ENCODE measurements around the gene AP2M1.

The AP2M1 gene

DNA sequence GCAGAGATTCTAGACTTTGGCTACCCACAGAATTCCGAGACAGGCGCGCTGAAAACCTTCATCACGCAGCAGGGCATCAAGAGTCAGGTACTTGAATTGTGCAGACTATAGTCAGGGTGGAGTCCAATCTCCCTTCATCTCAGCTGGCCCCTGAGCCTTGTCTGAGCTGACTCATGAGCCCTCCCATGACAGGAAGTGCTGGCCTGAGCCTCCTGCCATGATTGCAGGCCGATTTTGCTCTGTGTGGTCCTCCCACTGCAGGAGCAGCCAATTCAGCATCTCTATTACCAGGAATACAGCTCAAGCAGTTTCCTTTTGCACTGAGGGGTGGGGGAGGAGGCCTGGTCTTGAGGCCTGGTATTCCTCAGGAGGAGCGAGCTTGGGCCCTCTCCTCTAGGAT lies 5.5 kb downstream of the AP2M1 start:
- no peak for DNase-seq (ENCODE audit: low spot score)

DNA sequence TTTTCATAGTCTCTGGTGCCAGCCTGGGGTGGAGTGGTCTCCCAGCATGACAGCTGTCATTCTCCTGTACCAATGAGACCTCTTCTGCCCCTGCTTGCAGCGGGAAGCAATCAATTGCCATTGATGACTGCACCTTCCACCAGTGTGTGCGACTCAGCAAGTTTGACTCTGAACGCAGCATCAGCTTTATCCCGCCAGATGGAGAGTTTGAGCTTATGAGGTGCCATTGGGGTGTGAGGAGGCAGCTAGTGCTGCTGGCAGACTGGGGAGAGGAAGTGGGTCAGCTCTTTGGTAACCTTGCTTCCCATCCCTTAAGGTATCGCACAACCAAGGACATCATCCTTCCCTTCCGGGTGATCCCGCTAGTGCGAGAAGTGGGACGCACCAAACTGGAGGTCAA lies 6.9 kb downstream of the AP2M1 start:
- DNase-seq (ENCODE audit: low spot score): no peak

DNA sequence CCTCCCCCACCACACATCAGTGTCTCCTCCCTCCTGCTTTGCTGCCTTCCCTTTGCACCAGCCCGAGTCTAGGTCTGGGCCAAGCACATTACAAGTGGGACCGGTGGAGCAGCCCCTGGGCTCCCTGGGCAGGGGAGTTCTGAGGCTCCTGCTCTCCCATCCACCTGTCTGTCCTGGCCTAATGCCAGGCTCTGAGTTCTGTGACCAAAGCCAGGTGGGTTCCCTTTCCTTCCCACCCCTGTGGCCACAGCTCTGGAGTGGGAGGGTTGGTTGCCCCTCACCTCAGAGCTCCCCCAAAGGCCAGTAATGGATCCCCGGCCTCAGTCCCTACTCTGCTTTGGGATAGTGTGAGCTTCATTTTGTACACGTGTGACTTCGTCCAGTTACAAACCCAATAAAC lies 9.0 kb downstream of the AP2M1 start:
- no peak for DNase-seq (ENCODE audit: low spot score)

DNA sequence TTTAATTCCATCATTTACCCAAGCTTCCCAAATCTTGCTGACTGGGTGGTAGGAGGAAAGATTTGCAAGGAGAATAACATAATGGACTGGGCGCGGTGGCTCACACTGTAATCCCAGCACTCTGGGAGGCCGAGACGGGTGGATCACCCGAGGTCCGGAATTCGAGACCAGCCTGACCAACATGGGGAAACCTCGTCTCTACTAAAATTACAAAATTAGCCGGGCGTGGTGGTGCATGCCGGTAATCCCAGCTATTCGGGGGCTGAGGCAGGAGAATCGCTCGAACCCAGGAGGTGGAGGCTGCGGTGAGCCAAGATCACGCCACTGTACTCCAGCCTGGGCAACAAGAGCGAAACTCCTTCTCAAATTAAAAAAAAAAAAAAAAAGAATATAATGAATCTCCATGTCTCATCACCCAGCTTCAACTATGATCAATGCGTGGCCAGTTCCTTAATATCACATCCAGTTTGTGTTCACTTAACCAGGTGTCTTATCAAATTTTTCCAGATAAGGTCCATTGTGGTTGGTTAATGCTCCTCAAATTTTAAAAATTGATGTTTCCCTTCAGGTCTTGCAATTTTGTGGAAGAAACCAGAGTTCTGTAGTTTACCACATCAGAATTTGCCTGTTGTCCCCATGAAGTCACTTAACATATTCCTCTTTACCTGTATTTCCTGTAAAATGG lies 10.0 kb downstream of the AP2M1 start:
- no peak for DNase-seq (ENCODE audit: low spot score)

DNA sequence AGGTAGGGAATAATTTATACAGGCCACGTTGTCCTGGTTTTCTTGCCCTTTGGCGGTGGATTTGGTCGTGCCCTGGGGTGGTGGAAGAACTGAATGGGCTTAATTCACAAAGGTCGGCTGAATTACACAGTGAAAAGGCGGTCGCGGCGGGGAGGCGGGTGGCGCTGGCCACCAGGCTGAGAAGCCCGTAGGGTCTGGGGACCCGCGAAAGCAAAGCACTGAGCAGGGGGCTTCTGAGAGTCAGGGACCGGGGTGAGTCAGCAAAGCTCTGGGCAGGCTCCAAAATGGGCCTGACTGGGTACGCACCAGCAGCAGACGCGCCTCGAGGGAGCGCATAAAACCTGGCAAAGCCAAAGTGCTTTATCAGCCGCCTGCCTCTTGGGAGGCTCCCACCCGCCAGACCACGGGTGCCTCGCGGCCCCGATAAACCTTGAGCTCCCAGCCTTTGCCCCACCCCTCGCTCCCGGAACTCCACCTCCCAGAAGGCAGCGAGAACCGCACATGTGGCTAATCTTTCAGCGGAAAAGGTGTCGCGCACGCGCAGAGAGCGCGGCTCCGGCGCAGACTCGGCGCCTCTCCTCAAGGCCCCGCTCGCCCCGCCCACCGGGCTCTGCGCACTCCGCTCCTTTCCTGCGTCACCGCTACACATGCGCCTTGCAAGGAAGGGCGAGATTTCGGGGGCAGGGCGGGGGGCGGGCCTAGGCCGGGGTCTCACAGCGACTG lies 11.0 kb downstream of the AP2M1 start:
- DNase-seq (ENCODE audit: low spot score): peak; percentile 98

DNA sequence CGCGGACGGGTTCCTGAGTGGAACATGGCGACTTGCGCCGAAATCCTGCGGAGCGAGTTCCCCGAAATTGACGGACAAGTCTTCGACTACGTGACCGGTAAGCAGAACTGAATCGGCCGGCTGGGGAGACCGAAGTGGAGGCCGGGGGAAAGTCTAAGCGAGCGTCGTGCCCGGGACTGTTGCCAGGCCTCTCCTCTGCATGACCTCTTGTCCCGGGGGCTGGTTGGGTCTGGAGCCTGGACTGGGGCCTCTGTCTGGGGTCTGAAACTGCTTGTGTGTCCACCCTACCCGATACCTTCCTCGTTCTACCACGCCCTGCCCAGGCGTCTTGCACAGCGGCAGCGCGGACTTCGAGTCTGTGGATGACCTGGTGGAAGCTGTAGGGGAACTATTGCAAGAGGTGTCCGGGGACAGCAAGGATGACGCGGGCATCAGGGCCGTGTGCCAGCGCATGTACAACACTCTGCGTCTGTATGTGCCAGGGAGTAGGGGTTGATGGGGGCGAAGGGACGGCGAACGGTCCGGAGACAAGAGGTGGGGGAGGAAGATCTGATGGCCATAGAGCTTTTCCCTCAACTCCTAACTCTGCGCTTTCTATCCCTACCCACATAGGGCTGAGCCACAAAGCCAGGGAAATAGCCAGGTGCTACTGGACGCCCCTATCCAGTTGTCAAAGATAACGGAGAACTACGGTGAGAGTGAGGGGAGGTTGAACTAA lies 11.7 kb downstream of the AP2M1 start, which contains the start of gene ABCF3:
TSS of gene ABCF3 (plus strand) at position 16 of the 718 bp plus-strand sequence. CDS start at position 25, 9 bp downstream.
- no peak for DNase-seq (ENCODE audit: low spot score)

DNA sequence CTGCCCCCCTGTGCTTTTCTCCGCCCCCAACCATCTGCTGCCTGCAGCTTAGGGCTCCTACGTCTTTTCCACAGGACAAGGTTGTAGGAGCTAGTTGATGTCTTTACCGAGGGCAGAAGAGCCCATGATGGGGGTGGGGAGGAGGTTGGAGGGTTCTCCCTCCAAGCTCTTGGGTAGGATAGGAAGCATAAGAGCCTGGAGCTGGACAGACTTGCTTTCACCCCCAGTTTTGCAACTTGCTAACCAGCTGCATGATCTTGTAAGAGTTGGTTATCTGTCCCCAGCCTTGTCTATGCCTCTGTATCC lies 12.2 kb downstream of the AP2M1 start:
- DNase-seq (ENCODE audit: low spot score): no peak

DNA sequence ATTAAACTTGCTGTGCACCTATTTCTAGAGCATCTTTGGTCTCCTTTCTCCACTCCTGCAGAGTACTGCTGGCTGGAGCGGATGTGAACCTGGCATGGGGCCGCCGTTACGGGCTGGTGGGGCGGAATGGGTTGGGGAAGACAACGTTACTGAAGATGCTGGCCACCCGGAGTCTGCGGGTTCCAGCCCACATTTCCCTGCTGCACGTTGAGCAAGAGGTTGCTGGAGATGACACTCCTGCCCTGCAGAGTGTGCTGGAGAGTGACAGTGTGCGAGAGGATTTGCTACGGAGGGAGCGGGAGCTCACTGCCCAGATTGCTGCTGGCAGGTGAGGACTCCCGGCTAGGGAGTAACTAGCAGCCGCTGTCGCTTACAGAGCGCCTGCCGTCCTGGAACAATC lies 13.4 kb downstream of the AP2M1 start:
- no peak for DNase-seq (ENCODE audit: low spot score)

DNA sequence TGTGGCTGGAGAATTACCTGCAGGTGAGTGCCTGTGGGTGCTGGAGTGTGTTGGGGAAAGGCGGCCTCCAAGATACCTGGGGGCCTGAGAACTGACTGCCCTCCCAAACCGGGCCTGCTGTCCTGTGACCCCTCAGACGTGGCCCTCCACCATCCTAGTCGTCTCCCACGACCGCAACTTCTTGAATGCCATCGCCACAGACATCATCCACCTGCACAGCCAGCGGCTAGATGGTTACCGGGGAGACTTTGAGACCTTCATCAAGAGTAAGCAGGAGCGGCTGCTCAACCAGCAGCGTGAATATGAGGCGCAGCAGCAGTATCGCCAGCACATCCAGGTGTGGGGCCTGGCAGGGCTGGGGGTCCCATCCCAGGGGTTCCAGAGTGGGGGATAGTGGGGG lies 14.8 kb downstream of the AP2M1 start:
- DNase-seq (ENCODE audit: low spot score): no peak

DNA sequence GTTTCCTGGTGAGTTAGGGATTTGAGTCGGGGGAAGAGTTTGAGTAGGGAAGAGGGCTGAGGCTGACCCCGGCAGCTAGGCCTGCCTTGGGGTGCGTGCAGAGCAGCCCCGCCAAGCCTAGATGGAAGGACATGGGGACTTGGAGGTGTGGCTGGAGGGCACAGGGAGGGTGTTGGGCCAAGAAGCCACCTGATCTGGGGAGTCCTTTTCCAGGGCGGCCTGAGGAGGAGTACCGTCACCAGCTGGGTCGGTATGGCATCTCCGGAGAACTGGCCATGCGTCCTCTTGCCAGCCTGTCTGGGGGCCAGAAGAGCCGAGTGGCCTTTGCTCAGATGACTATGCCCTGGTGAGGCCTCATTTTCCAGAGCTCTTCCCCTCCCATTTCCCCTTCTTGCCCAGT lies 18.2 kb downstream of the AP2M1 start:
- DNase-seq (ENCODE audit: low spot score): no peak

DNA sequence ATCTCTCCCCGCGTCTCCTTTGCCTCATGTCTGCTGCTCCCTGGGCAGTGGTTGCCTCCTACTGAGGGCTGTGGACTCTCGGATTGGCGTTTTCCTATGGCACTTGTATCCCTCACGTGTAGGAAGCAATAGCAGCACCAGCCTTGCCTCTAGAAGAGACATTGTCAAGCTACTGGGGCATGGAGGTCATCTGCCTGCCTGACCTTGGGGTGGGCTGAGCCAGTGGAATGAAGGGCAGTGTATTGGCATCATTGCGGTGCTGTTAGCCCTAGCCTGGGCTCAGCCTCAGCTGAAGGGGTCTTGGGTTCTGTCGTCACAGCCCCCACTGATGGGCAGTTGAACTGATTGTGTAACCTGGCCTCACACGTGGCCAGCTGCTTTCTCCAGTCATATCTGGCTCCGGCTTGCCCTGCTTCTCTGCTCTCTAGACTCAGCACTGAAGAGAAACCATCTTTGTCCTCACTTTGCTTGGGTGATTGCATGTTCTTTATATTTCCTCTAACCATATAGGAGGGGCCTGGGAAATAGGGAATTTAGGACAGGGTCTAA lies 19.4 kb downstream of the AP2M1 start:
- no peak for DNase-seq (ENCODE audit: low spot score)

DNA sequence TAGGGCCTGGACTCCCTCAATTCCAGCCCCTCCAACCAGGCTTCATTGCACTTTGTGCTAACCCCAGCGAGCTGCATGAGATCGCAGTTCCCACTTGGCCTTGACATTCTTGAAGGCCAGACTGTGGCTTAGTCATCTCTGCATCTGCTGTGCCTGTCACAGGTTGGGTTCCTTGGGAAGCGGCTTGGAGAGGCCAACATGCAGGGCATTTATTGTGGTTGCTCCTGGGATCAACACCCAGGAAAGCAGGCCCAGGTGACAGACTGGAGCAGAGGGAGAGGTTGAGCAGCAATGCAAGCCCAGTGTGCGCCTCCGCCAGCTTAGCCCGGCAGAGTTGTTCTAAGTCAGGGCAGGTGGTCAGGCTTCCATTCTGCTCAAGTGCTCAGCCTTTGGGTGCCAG lies 21.9 kb downstream of the AP2M1 start:
- no peak for DNase-seq (ENCODE audit: low spot score)

DNA sequence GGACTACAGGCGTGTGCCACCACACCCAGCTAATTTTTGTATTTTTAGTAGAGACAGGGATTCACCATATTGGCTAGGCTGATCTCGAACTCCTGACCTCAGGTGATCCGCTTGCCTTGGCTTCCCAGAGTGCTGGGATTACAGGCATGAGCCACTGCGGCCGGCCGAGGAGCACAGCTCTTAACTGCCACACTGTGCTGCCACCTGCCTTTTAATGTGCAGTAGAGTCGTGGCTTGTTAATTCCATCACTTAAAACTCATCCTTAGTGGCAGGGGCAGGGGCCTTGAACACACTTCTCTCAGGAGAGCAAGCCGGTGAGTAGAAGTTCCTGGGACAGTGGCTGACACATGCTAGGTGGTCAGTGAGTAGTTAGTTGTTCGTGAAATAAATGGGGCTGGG lies 23.9 kb downstream of the AP2M1 start:
- no peak for DNase-seq (ENCODE audit: low spot score)

DNA sequence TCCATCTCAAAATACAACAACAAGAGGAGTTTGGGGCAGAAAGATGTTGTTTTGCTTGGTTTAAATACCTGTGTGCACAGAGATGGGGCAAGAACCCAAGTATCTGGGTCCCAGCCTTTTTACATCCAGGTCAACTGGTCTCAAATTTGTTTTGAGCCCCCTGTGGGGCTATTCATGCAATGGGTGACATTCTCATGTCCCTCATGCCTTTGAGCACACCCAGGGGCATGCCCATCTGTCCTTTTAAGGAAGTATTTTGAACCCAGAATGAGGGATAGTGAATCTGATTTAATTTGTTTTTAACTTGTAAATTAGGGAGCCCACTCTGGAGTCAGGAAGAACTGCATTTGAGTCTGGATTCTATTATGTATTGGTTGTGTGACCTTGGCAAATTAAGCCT lies 26.2 kb downstream of the AP2M1 start:
- DNase-seq (ENCODE audit: low spot score): no peak

DNA sequence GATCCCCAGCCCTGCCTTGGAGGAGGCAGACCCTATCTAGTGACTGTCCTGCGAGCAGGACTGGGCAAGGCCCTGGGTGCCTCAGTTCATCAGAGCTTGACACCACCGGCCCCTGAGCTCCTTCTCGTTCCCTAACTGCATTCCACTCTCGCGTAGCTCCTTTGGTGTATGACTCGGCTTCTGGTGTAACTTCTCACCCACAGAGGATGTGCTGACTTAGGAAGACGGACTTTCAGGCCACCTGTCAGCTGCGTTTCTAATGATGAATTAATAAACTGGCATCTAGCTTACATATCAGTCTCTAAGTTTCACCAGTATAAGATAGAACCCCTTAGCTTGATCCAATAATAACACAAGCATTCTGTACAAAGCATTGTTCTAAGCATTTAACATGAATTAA lies 28.9 kb downstream of the AP2M1 start:
- no peak for DNase-seq (ENCODE audit: low spot score)

DNA sequence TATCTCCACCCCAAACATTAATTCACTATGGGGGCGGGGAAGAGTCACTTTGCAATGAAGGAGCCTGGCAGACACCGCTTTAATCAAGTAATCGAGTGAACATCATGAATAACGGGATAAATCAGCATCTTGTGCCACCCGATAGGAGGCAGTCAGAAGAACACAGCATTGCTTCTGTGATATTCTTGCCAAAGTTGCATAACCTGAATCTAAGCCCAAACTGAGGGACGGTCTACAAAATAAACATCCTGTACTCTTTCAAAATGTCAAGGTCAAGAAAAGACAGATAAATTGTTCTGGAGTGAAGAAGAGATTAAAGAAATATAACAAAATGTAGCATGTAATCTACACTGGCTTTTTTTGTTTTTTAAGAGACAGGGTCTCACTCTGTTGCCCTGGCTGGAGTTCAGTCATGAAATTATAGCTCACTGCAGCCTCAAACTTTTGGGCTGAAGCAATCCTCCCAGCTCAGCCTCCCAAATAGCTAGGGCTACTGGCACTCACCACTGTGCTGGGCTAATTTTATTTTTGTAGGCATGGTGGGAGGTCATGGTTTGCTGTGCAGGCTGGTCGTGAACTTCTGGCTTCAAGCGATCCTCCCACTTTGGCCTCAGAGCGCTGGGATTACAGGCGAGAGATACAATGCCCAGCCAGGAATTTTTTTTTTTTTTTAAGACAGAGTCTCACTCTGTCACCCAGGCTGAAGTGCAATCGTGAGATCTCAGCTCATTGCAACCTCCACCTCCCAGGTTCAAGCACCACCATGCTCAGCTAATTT lies 34.7 kb downstream of the AP2M1 start:
- DNase-seq (ENCODE audit: low spot score): no peak

DNA sequence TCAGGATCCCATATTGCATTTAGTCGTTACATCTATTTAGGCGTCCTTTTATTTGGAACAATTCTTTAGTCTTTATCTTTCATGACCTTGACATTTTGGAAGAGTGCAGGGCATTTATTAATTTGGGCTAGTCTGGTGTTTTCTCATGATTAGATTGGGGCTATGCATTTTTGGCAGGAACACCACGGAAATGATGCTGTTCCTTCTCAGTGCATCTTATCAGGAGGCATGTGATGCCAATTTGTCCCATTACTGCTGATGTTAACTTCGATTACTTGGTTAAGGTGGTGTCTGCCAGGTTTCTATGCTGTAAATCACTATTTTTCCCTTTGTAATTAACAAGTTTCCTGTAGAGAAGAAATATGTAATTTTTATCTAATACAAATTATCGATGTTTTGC lies 36.6 kb downstream of the AP2M1 start:
- no peak for DNase-seq (ENCODE audit: low spot score)

DNA sequence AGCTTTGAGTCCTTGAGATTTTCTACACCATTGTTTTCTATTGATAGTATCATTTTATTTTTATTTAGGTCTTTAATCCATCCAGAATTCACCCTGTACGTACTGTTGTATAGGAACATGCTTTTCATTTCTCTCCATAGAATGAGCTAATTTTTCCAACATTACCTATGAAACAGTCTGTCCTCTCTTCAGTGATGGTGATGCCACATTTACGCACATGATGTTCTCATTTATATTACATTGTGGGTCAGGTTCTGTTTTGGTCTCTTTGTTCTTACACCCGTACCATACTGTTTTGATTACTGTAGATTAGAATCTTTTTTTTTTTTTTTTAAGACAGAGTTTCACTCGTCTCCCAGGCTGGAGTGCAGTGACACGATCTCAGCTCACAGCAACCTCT lies 37.1 kb downstream of the AP2M1 start:
- DNase-seq (ENCODE audit: low spot score): no peak

DNA sequence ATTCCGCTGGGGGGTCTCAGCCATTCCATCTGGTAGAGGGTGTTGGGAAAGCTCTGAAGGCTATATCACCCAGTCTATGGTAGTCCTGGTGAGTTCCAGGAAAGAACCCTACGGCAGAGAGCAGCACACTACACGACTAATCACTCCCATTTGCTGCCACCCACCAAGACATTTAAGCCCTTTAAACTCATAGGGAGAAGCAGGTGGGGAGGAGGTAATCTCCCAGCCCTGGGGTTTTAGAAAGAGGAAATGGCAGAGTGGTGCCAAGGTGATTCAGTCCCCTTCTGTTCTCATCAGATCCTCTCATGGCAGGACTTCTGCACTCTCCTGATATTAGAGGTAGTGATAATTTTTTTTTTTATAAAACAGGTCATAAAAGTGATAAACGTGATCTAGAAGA lies 44.2 kb downstream of the AP2M1 start:
- no peak for DNase-seq (ENCODE audit: low spot score)

DNA sequence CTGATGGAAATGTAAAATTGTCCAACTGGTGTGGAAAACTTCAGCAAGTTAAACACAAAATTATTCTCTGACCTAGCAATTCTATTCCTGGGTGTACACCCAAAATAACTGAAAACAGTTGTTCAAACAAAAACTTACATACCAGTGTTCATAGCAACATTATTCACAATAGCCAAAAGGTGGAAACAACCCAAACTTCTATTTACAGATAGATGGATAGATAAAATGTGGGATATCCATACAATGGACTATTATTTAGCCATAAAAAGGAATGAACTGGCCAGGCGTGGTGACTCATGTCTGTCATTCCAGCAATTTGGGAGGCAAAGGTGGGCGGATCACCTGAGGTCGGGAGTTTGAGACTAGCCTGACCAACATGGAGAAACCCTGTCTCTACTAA lies 47.9 kb downstream of the AP2M1 start:
- no peak for DNase-seq (ENCODE audit: low spot score)

DNA sequence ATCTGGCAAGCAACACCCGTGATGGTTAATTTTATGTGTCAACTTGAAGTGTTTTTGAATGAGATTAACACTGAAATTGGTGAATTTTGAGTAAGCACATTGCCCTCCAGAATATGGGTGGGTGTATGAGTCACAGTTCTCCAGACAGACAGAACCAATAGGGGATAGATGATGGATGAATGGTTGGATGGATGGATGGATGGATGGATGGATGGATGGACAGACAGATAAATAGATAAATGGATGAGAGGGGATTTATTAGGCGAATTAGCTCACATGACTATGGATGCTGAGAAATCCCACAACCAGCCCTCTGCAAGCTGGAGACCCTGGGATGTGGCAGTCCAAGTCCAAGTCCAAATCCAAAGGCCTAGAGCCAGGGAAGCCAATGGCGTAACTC lies 49.3 kb downstream of the AP2M1 start:
- no peak for DNase-seq (ENCODE audit: low spot score)

DNA sequence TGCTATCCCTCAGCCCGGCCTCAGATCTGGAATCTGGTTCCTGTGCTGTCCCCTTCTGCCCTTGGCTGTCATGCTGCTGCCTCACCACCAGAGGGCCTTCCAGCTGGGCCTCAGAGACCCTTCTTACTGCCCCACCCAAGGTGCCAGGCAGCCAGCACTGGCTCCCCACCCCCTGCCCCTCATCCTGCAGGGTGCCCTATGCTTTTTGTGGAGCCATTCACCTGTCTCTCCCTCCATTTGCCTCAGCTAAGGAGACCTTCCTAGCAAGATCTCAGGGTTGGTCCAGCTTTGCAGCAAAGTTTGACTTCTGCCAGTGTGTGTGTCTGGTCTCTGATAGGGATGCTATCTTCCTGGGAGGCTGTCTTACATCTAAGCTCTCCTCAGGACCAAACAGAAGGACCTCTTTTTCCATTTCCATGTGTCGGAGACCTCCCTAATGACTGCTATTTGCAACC lies 52.9 kb downstream of the AP2M1 start:
- DNase-seq (ENCODE audit: low spot score): no peak
